ENCODE measurements around the gene NBPF4.
"Not testable (repeated sequence)": the region's sequence is repeated elsewhere in the genome, so short reads cannot be mapped to it uniquely, and the experiment has no call there.

NBPF4 gene

DNA sequence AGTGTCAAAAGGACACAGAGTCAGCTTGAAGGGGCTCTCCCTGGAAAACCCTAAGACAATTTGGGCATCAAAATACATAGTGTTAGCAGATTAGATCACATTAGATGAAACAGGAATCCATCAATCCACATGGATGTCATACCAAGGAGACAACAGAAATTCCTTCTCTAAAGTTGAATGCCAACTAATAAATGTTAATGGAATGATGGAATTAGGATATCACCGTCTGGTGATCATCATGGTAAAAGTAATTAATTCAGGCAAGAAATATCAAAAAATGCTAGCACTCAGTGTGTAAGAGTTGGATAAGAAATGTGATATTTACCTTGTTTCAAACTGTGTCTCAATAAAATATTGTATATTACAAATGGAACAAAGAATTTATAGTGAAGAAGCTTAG lies 32.9 kb downstream of the NBPF4 start:
- no peak for DNase-seq

DNA sequence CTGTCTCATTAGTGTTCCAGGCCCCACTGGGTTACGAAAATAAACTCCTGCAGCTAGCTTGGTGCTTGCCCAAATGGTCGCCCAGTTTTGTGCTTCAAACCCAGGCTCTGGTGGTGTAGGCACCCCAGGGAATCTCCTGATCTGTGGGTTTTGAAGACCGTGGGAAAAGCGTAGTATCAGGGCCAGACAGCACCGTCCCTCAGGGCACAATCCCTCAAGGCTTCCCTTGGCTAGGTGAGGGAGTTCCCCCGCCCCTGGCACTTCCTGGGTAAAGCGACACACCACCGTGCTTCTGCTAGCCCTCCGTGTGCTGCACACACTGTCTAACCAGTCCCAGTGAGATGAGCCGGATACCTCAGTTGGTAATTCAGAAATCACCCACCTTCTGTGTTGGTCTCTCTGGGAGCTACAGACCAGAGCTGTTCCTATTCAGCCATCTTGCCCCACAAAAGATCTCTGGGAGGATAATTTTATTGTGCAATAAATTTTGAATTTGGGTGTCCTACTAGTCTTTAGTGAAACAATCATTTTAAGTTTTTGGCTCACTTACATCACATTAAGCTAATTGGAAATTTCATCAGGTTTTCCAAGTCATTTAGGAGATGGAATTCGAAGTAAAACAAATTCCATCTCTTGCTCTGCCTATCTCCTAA lies 34.3 kb downstream of the NBPF4 start:
- DNase-seq = no peak

DNA sequence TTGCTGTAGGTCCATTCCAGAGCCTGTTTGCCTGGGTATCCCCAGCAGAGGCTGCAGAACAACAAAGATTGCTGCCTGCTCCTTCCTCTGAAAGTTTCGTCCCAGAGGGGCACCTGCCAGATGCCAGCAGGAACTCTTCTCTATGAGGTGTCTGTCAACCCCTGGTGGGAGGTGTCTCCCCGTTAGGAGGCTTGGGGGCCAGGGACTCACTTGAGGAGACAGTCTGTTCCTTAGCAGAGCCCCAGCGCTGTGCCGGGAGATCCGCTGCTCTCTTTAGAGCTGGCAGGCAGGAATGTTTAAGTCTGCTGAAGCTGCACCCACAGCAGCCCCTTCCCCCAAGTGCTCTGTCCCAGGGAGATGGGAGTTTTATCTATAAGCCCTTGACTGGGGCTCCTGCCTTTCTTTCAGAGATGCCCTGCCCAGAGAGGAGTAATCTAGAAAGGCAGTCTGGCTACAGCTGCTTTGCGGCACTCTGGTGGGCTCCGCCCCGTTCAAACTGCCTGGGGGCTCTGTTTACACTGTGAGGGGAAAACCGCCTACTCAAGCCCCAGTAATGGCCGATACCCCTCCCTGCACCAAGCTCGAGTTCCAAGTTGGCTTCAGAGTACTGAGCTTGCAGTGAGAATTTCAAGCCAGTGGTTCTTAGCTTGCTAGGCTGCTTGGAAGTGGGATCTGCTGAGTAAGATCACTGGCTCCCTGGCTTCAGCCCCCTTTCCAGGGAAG lies 35.0 kb downstream of the NBPF4 start:
- no peak for DNase-seq

- DNase-seq = not testable (repeated sequence)
Observed at GRCh38 chr1:108203582-108203981, 40.3 kb downstream of the NBPF4 start.

- DNase-seq = no peak
Observed at GRCh38 chr1:108201687-108202086, 42.2 kb downstream of the NBPF4 start.

DNA sequence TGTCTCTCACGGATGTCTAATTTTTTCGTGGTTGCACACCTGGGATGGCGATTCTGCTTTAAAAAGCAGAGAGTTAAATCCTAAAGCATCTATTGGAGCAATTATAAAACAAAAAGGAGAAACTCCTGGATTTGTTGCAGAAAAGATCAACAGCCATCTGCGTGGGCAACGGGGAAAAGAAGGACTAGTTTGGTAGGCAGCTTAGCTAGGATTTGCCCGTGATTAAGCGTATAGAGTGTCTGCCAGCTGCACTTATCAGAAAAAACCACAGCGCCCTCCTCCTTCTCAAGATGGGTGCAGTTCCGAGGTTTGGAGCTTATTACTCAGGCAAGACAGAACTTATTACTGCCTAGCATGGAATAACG lies 43.2 kb downstream of the NBPF4 start:
- DNase-seq = peak; percentile 68

DNA sequence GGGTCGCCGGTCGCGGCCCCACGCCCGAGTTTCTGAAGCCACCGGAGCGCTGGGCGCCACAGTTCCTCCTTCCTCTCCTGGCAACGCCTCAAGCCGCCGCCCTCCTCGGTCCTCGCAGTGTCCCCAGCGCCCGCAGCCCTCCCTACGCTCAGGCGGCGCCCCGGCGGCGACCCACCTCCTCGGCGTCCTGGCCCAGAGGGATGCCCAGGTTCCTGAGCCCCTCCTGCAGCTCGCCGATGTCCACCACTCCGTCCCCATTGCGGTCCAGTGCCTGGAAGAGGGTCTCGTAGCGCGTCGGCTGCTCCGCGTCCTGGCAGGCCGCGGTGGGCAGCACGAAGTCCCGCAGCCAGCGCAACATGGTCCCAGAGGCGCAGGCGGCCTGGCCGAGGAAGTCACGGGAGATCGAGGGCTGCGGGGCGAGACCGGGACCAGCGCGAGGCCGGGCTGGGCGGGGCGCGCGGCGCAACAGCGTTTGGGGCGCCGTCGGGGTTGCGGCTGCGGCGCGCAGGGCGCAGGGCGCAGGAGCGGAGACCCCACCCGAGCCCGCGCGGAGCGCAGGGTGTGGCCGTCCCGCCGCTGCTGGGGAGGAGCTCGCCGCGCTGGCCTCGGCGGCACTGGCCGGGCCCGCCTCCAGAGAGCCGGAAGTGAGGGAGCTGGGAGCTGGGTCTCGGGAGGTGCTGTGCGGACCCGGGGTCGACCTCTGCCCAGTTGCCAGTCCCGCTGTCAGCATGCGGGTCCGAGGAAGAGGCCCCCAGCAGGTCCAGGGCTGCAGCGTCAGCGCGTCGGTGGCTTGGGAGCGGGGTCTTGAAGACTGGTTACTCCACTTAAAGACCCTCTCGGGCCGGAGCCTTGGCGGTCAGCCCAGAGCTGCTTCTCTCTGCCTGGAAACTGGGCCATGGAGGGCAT lies 43.8 kb downstream of the NBPF4 start, which contains the start of gene SLC25A24:
Gene SLC25A24 (minus strand): TSS at position 563 of the 906 bp plus-strand sequence. CDS start 205 bp downstream, at position 358.
- DNase-seq = peak; percentile 80

DNA sequence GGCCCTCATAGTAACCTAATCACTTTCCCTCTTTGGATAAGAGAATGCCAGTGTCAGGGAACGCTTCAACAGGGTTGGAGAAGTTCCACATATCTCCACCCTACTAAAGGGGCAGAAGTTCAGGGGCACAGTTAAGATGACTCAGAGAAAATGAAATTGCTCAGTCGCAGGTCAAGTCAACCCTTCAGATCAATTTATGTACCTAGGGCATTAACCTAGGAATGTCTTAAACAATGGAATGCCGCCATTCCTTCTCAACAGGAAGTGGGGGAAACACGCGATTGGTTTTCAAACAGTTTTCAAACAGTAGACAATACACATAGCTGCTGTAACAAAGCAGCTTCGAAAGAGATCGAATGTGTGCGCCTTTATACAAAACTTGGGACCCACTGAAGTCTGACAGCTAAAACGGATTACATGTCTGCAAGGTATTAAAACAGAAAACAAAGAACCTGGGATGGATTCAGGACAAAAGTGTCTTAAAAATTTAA lies 44.6 kb downstream of the NBPF4 start:
- peak; percentile 55 for DNase-seq

DNA sequence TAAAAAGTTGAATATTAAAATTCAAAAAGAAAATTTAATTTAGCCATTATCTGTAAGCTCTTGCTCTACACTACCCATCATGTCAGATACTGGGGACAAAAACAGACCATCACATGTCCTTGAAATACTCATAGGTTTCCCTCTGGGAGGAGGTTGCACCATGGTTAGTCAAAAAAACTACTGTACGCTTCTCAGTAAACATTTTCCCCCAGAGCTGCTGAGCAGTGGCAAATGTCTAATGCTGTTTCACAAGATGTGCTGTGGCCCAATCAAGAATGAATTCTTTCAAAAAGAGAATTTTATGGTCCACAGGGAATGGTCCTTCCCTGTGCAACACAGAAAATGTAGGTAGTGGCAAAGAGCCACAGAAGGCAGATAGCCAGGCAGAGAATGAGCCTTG lies 49.8 kb downstream of the NBPF4 start:
- no peak for DNase-seq

- DNase-seq = no peak
Observed at GRCh38 chr1:108193333-108193732, 50.5 kb downstream of the NBPF4 start.

GRCh38 chr1:108192581-108192980 lies 51.3 kb downstream of the NBPF4 start:
- no peak for DNase-seq

GRCh38 chr1:108190686-108191416 lies 53.0 kb downstream of the NBPF4 start:
- DNase-seq = no peak

GRCh38 chr1:108190001-108190634 lies 53.8 kb downstream of the NBPF4 start:
- DNase-seq = no peak

DNA sequence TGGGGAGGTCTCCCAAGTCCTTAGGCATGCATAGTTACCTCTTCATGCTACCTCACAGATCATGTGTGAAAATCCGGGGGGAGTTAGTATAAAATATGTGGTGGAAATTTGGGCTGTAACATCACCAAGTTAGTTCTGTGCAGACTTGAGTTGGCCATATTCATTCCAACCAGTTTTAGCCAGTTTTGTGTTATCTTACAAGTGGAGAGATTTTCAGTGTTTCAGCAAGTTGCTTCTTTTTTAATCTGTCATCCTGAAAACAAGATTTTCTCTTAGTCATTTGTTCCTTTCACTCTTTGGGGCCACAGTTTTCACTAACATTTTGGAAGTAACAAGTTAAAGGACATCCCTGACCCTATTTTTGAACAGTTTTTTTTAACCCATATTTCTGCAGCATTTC lies 55.1 kb downstream of the NBPF4 start:
- no peak for DNase-seq

DNA sequence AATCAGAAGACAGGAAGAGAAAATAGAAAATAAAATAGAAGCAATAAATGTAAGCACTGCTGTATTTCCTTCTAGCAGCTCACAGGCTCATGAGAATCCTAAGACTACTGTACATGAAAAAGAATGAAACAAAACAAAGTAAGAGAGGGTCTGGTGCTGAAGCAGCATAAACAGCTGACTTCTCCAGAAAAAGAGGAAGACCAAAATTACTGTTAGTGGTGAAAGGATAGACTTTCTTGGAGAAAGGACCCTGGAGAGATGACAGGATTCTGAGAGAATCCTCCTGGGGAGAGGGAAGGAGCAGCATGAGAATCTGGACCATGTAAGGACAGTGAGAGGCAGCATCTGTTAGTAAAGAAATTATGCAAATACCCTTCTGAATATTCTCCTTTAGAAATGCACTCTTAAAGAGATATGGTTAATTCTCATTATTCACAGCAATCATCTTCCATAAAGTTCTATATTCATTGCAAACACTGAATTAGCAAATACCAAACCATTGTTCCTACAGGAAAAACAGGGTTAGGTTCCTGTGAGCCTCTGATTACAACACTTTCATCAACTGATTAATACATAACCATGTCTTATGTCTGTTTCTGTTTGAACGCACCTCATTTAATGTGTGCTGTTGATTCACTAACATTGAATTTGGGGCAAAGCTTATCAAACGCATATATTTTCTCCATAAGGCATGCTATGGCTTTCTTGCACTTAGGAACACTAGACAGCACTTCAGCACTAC lies 60.7 kb downstream of the NBPF4 start:
- DNase-seq = no peak

DNA sequence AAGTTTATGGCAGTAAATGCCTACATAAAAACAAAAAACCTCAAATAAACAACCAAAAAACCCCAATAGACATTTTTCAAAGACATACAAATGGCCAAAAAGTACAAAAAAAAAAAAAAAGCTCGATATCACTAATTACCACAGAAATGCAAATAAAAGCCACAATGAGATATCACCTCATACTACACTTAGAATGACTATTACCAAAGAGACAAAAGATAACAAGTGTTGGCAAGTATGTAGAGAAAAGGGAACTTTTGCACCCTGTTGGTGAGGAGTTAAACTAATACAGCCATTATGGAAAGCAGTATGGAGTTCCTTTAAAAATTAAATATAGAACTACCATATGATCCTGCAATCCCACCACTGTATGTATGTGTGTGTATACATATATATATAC lies 64.9 kb downstream of the NBPF4 start:
- no peak for DNase-seq

Data from fibroblast of skin of right quadriceps (primary cell).